ENCODE data around the gene KAT2B.

KAT2B gene

GRCh38 chr3:20056725-20057611, 16.7 kb downstream of the KAT2B start:
- peak; percentile 78 for DNase-seq (ENCODE audit: low read depth)
- TF ChIP-seq CTCF (conservative IDR thresholded peaks at IDR 0.05; ENCODE audit: low read length) = no peak
- no peak overlapping the region for H3K4me3 ChIP-seq (ENCODE audit: low read length)

- no peak for DNase-seq (ENCODE audit: low read depth)
- TF ChIP-seq CTCF (conservative IDR thresholded peaks at IDR 0.05; ENCODE audit: low read length) = no peak
- no peak overlapping the region for H3K4me3 ChIP-seq (ENCODE audit: low read length)
Measured at GRCh38 chr3:20057612-20058180, 17.4 kb downstream of the KAT2B start.

GRCh38 chr3:20059929-20060328, 19.7 kb downstream of the KAT2B start:
- H3K4me3 ChIP-seq (ENCODE audit: low read length) = no peak overlapping the region
- TF ChIP-seq CTCF (conservative IDR thresholded peaks at IDR 0.05; ENCODE audit: low read length) = no peak
- no peak for DNase-seq (ENCODE audit: low read depth)

- H3K4me3 ChIP-seq (ENCODE audit: low read length) = peak overlapping the region; percentile 4; the same call in 1 of the 2 replicates
- DNase-seq (ENCODE audit: low read depth) = peak; percentile 62
- TF ChIP-seq CTCF (conservative IDR thresholded peaks at IDR 0.05; ENCODE audit: low read length) = no peak
Measured at GRCh38 chr3:20060974-20061685, 20.9 kb downstream of the KAT2B start.

GRCh38 chr3:20062996-20063395, 22.8 kb downstream of the KAT2B start:
- TF ChIP-seq CTCF (conservative IDR thresholded peaks at IDR 0.05; ENCODE audit: low read length) = no peak
- no peak for DNase-seq (ENCODE audit: low read depth)
- H3K4me3 ChIP-seq (ENCODE audit: low read length) = no peak overlapping the region

- no peak overlapping the region for H3K4me3 ChIP-seq (ENCODE audit: low read length)
- no peak for TF ChIP-seq CTCF (conservative IDR thresholded peaks at IDR 0.05; ENCODE audit: low read length)
- no peak for DNase-seq (ENCODE audit: low read depth)
Measured at GRCh38 chr3:20064387-20064786, 24.1 kb downstream of the KAT2B start.
